Activated B cell treated with CpG ODN at 0.5 μM for 24 hours (primary cell): Measurements from ENCODE around the gene TAPBP. TPM values are rescaled to one million over a fixed set of nuclear protein-coding genes. Genes with fewer than 3 reads are reported as not detected.

ENCODE experiments used
- ATAC-seq: fragments of 200-7000 bp; cut with Tn5 transposase; one replicate; pipeline ENCODE4 v1.10.0; 2021; ENCODE audit warnings: low read depth, mild to moderate bottlenecking, moderate library complexity
- CTCF ChIA-PET: fragments of 350-600 bp; sonication (Branson Sonifier 250); formaldehyde crosslinking; loops from one replicate; lab custom pipeline; 2021; ENCODE audit warnings: antibody characterized with exemption; lab: Charles Lee
- POLR2A ChIA-PET: fragments of 350-600 bp; sonication (Branson Sonifier 250); formaldehyde crosslinking; loops from one replicate; lab custom pipeline; 2021; ENCODE audit warnings: antibody characterized with exemption; lab: Charles Lee
- DNase-seq: peaks from one replicate; pipeline ENCODE4 v3.0.0; 2022
- H3K27ac Mint-ChIP-seq: one replicate; pipeline ENCODE4 v1.8.0; 2020; ENCODE audit warnings: mixed read lengths
- H3K27me3 Mint-ChIP-seq: one replicate; pipeline ENCODE4 v1.8.0; 2021; ENCODE audit warnings: mixed read lengths
- H3K36me3 Mint-ChIP-seq: one replicate; pipeline ENCODE4 v1.8.0; 2021; ENCODE audit warnings: low read depth, mixed read lengths
- H3K4me1 Mint-ChIP-seq: one replicate; pipeline ENCODE4 v1.8.0; 2021; ENCODE audit warnings: mixed read lengths
- H3K4me3 Mint-ChIP-seq: one replicate; pipeline ENCODE4 v1.8.0; 2020; ENCODE audit warnings: mild to moderate bottlenecking, mixed read lengths
- H3K9me3 Mint-ChIP-seq: one replicate; pipeline ENCODE4 v1.8.0; 2020; ENCODE audit warnings: mixed read lengths
- CTCF ChIP-seq: fragments of 200-600 bp; IDR thresholded peaks from one replicate; pipeline ENCODE4 v1.8.0; 2022; ENCODE audit warnings: antibody characterized with exemption, mild to moderate bottlenecking
- intact Hi-C: fragments of 100-400 bp; cut with micrococcal nuclease; formaldehyde crosslinking; loops from one replicate; pipeline ENCODE4 v1.15.1; 2024
- total RNA-seq: library from RNA; stranded (reverse); gene quantifications from 2 replicates; pipeline ENCODE4 v1.2.3, GENCODE V29; 2022

TAPBP gene
- total RNA-seq, 1 donor from 2014 or later = 350 TPM

GRCh38 chr6:33329058-33329457 is 15.2 kb upstream of the TAPBP start:
- ATAC-seq = no peak
- Mint-ChIP-seq H3K4me3 (no peak overlapping the region), H3K27ac (peak overlapping the region; percentile 57), H3K9me3 (no peaks in the 10 kb centered on the region), H3K36me3 (no peaks in the 10 kb centered on the region), H3K4me1 (peaks cover 49% of the 10 kb centered on the region), H3K27me3 (no peaks in the 10 kb centered on the region)
- ChIA-PET CTCF (no interaction called here), POLR2A (interaction anchor here (0.6 to 1.1 kb wide), 3 partner anchors 11 to 52 kb away, joined by 4 to 23 read pairs (median 5); partner anchors contain the start of gene B3GALT4)
- DNase-seq = no peak
- no peak for TF ChIP-seq CTCF
- intact Hi-C loops = no loop called here

- Mint-ChIP-seq H3K27ac (peak overlapping the region; percentile 93), H3K27me3 (no peaks in the 10 kb centered on the region), H3K4me1 (peaks cover 58% of the 10 kb centered on the region), H3K4me3 (peak overlapping the region; percentile 95), H3K9me3 (no peaks in the 10 kb centered on the region), H3K36me3 (peaks cover 42% of the 10 kb centered on the region)
- intact Hi-C loops = no loop called here
- TF ChIP-seq CTCF = no peak
- ChIA-PET CTCF (interaction anchor here (1.0 to 1.5 kb wide), 2 partner anchors 12 to 25 kb away, joined by 4 to 5 read pairs; partner anchors contain the start of gene RGL2), POLR2A (interaction anchor here (0.6 to 1.3 kb wide), 8 partner anchors 56 to 900 kb away, joined by 3 to 9 read pairs (median 4); partner anchors contain the start of gene PSMB9)
- DNase-seq (no peak), ATAC-seq (peak; percentile 18)
Measured at GRCh38 chr6:33324125-33324524, 10.2 kb upstream of the TAPBP start.

GRCh38 chr6:33323623-33323948 is 9.7 kb upstream of the TAPBP start:
- Mint-ChIP-seq H3K9me3 (no peaks in the 10 kb centered on the region), H3K36me3 (peaks cover 47% of the 10 kb centered on the region), H3K27me3 (no peaks in the 10 kb centered on the region), H3K4me1 (peaks cover 61% of the 10 kb centered on the region), H3K27ac (peak overlapping the region; percentile 93), H3K4me3 (peak overlapping the region; percentile 95)
- no peak for TF ChIP-seq CTCF
- intact Hi-C loops = loop anchor here (1.0 kb wide), 7 partner anchors 9 to 248 kb away; partner anchors contain the start of genes PFDN6, RXRB, SLC39A7 and TAPBP
- ChIA-PET CTCF (interaction anchor here (1.5 kb wide), 1 partner anchor 24 kb away, joined by 5 read pairs; the partner anchor contains the start of gene RGL2), POLR2A (interaction anchor here (0.6 to 1.3 kb wide), 8 partner anchors 57 to 1742 kb away, joined by 3 to 9 read pairs (median 4); partner anchors contain the start of genes LTB and PSMB9)
- ATAC-seq (no peak), DNase-seq (peak; percentile 38)

DNA sequence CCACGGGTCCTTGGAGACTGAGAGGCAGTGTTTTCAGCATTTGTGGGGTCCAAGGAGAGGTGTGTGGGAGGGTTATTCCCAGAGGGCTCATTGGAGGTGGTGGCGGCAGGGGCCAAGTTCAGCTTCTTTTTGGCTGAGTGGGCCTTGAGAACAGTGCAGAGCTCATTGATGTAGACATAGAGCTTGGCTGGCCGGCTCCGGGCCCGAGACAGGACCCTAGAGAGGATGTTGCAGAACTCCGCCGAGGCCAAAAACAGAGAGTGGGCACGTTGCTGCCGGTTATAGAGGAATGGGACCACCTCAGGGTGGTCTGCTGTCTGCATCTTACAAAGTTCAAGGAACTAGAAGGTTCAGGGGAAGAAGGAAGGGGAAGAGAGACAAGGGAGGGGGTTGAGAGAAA is 7.3 kb upstream of the TAPBP start:
- ChIA-PET POLR2A (interaction anchor here (0.8 to 1.4 kb wide), 3 partner anchors 8 to 113 kb away, joined by 3 to 5 read pairs (median 3); partner anchors contain the start of genes RING1, RPS18 and VPS52), CTCF (no interaction called here)
- intact Hi-C loops = no loop called here
- H3K4me1 Mint-ChIP-seq = peaks cover 81% of the 10 kb centered on the region
- peak overlapping the region; percentile 71 for H3K27ac Mint-ChIP-seq
- no peak for TF ChIP-seq CTCF
- H3K4me3 Mint-ChIP-seq = peak overlapping the region; percentile 95
- peaks cover 59% of the 10 kb centered on the region for H3K36me3 Mint-ChIP-seq
- no peaks in the 10 kb centered on the region for H3K9me3 Mint-ChIP-seq
- no peaks in the 10 kb centered on the region for H3K27me3 Mint-ChIP-seq
- no peak for DNase-seq
- no peak for ATAC-seq

GRCh38 chr6:33320315-33321181 is 6.7 kb upstream of the TAPBP start:
- H3K4me1 Mint-ChIP-seq = peaks cover 83% of the 10 kb centered on the region
- peaks cover 64% of the 10 kb centered on the region for H3K36me3 Mint-ChIP-seq
- ChIA-PET CTCF (no interaction called here), POLR2A (interaction anchor here (0.7 to 1.4 kb wide), 4 partner anchors 7 to 112 kb away, joined by 3 to 5 read pairs (median 3); partner anchors contain the start of genes RING1, RPS18 and VPS52)
- H3K27me3 Mint-ChIP-seq = no peaks in the 10 kb centered on the region
- H3K4me3 Mint-ChIP-seq = peak overlapping the region; percentile 95
- DNase-seq (no peak), ATAC-seq (no peak)
- no peak for TF ChIP-seq CTCF
- peak overlapping the region; percentile 63 for H3K27ac Mint-ChIP-seq
- H3K9me3 Mint-ChIP-seq = no peaks in the 10 kb centered on the region
- intact Hi-C loops = no loop called here
